A673 (cell line): ENCODE results near the gene SCGN. TPM values are rescaled to one million over a fixed set of nuclear protein-coding genes. Genes with fewer than 3 reads are reported as not detected.

Experiments
- BruUV-seq: library from RNA; stranded (reverse); fragments of 400-500 nt; replicated peaks from 2 replicates; lab custom pipeline; 2021; lab: Mats Ljungman, UMichigan
- CTCF ChIA-PET: fragments of 300-600 bp; sonication (Branson Sonifier 250); formaldehyde crosslinking; loops from one replicate; lab custom pipeline; 2022; ENCODE audit warnings: antibody characterized with exemption; lab: Charles Lee
- POLR2A ChIA-PET: fragments of 300-600 bp; sonication (Branson Sonifier 250); formaldehyde crosslinking; loops from one replicate; lab custom pipeline; 2022; ENCODE audit warnings: antibody characterized with exemption; ENCODE audit not compliant: low non-redundant PET; lab: Charles Lee
- DNase-seq: peaks from one replicate; pipeline ENCODE4 v3.0.0-alpha.2; 2015; ENCODE audit warnings: low spot score
- H3K27ac ChIP-seq: fragments of 200-600 bp; sonication (generic); 2 replicates; pipeline ENCODE4 v1.5.1; 2016; ENCODE audit warnings: mixed run types, low read depth, mild to moderate bottlenecking, mixed read lengths, antibody characterized with exemption, low read length; ENCODE audit not compliant: poor library complexity, severe bottlenecking
- H3K27me3 ChIP-seq: fragments of 200-600 bp; sonication (generic); replicated peaks from 2 replicates; pipeline ENCODE4 v1.6.1; 2017; ENCODE audit warnings: mixed run types, low read depth, mild to moderate bottlenecking, mixed read lengths, antibody characterized with exemption, low read length; ENCODE audit not compliant: insufficient read depth, poor library complexity
- H3K36me3 ChIP-seq: fragments of 200-600 bp; sonication (generic); 2 replicates; pipeline ENCODE4 v1.6.1; 2016; ENCODE audit warnings: mixed run types, mild to moderate bottlenecking, mixed read lengths, antibody characterized with exemption, low read length; ENCODE audit not compliant: insufficient read depth, poor library complexity, severe bottlenecking
- H3K4me1 ChIP-seq: fragments of 200-600 bp; sonication (generic); 2 replicates; pipeline ENCODE4 v1.6.1; 2017; ENCODE audit warnings: mixed run types, mild to moderate bottlenecking, mixed read lengths, antibody characterized with exemption, low read length; ENCODE audit not compliant: insufficient read depth, poor library complexity, severe bottlenecking
- H3K4me3 ChIP-seq: fragments of 200-600 bp; sonication (generic); 2 replicates; pipeline ENCODE4 v1.5.1; 2016; ENCODE audit warnings: low read depth, mixed run types, mild to moderate bottlenecking, mixed read lengths, low read length; ENCODE audit not compliant: poor library complexity, severe bottlenecking
- H3K9me3 ChIP-seq: fragments of 200-600 bp; sonication (generic); 2 replicates; pipeline ENCODE4 v1.6.1; 2016; ENCODE audit warnings: mixed run types, low read depth, mild to moderate bottlenecking, mixed read lengths, antibody characterized with exemption, low read length; ENCODE audit not compliant: poor library complexity, severe bottlenecking
- CTCF ChIP-seq: fragments of 300-800, 200-600 bp; sonication (generic); conservative IDR thresholded peaks from 2 replicates; pipeline ENCODE4 v1.5.1; 2017; ENCODE audit warnings: low read depth, mild to moderate bottlenecking, antibody characterized with exemption, low read length, moderate library complexity, mixed read lengths
- EZH2 ChIP-seq: fragments of 200-600 bp; sonication (generic); IDR thresholded peaks from 2 replicates; pipeline ENCODE4 v1.6.1; 2017; ENCODE audit warnings: borderline replicate concordance, low read depth, mild to moderate bottlenecking, mixed read lengths, antibody characterized with exemption, low read length; ENCODE audit not compliant: poor library complexity, severe bottlenecking
- intact Hi-C: fragments of 100-400 bp; cut with micrococcal nuclease; formaldehyde crosslinking; loops from one replicate; pipeline ENCODE4 v1.10.0; 2022; ENCODE audit not compliant: unreplicated experiment
- total RNA-seq: library from RNA; stranded (reverse); gene quantifications from 2 replicates; pipeline ENCODE4 v1.2.3, GENCODE V29; 2021

The SCGN gene
- total RNA-seq, 1 experiment from 2014 or later = not detected

- no peak overlapping the region for H3K4me3 ChIP-seq
- CTCF ChIA-PET = no interaction called here
- no peaks in the 10 kb centered on the region for H3K36me3 ChIP-seq
- intact Hi-C loops = no loop called here
- H3K9me3 ChIP-seq = no peaks in the 10 kb centered on the region
- no peaks in the 10 kb centered on the region for H3K4me1 ChIP-seq
- DNase-seq = no peak
- no peak overlapping the region for H3K27ac ChIP-seq
- no peaks in the 10 kb centered on the region for H3K27me3 ChIP-seq
- TF ChIP-seq CTCF (no peak), EZH2 (no peak)
- POLR2A ChIA-PET = no interaction called here
- no TSS peak for BruUV-seq
Measured at GRCh38 chr6:25606151-25606550, 45.9 kb upstream of the SCGN start.

GRCh38 chr6:25608558-25609174 lies 43.3 kb upstream of the SCGN start:
- Histone ChIP-seq H3K4me1 (no peaks in the 10 kb centered on the region), H3K9me3 (no peaks in the 10 kb centered on the region), H3K36me3 (no peaks in the 10 kb centered on the region), H3K4me3 (no peak overlapping the region), H3K27ac (no peak overlapping the region), H3K27me3 (no peaks in the 10 kb centered on the region)
- POLR2A ChIA-PET = no interaction called here
- intact Hi-C loops = no loop called here
- DNase-seq = no peak
- TF ChIP-seq EZH2 = no peak
- no peak for TF ChIP-seq CTCF
- CTCF ChIA-PET = no interaction called here
- BruUV-seq = no TSS peak

- H3K36me3 ChIP-seq = no peaks in the 10 kb centered on the region
- BruUV-seq = no TSS peak
- ChIA-PET CTCF (no interaction called here), POLR2A (no interaction called here)
- TF ChIP-seq CTCF (no peak), EZH2 (no peak)
- no peak overlapping the region for H3K27ac ChIP-seq
- no peaks in the 10 kb centered on the region for H3K9me3 ChIP-seq
- H3K27me3 ChIP-seq = no peaks in the 10 kb centered on the region
- no peak overlapping the region for H3K4me3 ChIP-seq
- no peak for DNase-seq
- intact Hi-C loops = no loop called here
- no peaks in the 10 kb centered on the region for H3K4me1 ChIP-seq
Measured at GRCh38 chr6:25612666-25613065, 39.3 kb upstream of the SCGN start.
